Stimulated activated CD4-positive, alpha-beta T cell treated with anti-CD3 and anti-CD28 coated beads, Interleukin-2, amount 100 ng/mL, for 48 hours (primary cell): ENCODE results near the gene PPEF1.
"Not testable (repeated sequence)": the region's sequence is repeated elsewhere in the genome, so short reads cannot be mapped to it uniquely, and the experiment has no call there.

Experiments used
- DNase-seq, 2 donors: peaks; one replicate each; pipeline ENCODE4 v3.0.0-alpha.2; 2020

The PPEF1 gene

GRCh38 chrX:18799911-18800310 is 92.5 kb downstream of the PPEF1 start:
- no peak for DNase-seq

DNA sequence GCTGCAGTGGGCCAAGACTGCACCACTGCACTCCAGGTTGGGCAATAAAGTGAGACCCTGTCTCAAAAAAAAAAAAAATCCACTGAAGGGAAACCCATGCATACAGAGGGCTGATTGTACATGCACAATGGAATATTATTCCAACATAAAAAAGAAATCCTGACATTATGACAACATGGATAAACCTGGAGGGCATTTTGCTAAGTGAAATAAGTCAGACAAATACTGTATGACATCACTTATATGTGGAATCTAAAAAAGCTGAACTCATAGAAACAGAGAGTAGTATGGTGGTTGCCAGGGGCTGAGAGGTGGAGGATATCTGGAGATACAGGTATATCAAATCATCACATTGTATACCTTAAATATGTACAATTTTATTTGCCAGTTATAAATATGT is 102.2 kb downstream of the PPEF1 start:
- DNase-seq, result no peak

DNA sequence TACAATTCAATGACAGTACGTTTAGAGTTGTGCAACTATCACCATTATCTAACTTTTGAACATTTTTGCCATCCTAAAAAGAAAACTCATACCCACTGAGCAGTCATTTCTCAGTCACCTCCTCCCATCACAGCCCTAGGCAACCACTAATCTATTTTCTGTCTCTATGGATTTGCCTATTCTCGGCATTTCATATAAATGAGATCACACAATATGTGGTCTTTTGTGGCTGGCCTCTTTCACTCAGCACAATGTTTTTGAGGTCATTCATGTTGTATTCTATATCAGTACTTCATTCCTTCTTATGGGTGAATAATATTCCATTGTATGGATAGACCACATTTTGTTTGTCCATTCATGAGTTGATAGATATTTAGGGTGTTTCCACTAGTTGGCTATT is 103.0 kb downstream of the PPEF1 start:
- no peak for DNase-seq

DNA sequence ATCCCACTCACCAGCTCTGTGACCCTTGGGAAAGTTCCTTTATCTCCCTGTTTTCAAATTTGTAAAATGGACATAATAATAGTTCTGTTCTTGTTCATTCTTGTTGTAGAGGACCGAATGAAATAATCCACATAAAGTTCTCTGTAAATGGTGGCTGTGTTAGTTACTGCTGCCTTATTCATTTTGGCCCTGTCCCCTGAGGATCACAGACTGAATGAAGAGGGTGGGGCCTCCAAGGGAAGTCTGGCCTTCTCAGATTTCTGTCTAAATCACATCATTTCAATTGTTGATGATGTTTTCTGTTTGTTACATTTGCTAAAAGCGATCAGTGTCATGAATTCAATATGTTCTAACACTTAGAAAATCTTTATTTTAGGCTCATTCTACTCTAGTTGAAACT is 117.9 kb downstream of the PPEF1 start:
- no peak for DNase-seq

- DNase-seq, result no peak
Observed at GRCh38 chrX:18828832-18829404, 121.5 kb downstream of the PPEF1 start.

GRCh38 chrX:18833071-18833731 is 125.8 kb downstream of the PPEF1 start:
- no peak for DNase-seq

- DNase-seq, result not testable (repeated sequence)
Observed at GRCh38 chrX:18847901-18848300, 140.5 kb downstream of the PPEF1 start.

- no peak for DNase-seq
Observed at GRCh38 chrX:18855919-18856644, 148.6 kb downstream of the PPEF1 start.

DNA sequence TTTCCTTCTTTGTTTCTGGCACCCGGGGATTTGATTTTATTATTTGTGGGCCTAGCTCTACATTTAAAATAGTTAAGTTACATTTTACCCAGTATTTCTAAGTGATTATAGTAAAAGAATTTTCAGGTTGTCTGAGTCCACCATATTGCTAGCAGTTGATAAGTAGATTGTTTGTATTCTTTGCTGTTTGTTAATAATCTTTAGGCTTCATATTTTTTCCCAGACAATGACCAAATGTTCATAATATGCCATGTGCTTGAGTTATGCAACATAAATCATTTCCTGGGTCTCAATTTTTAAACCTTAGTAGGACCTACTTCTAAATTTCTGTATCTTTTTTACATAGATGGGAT is 149.2 kb downstream of the PPEF1 start:
- no peak for DNase-seq

DNA sequence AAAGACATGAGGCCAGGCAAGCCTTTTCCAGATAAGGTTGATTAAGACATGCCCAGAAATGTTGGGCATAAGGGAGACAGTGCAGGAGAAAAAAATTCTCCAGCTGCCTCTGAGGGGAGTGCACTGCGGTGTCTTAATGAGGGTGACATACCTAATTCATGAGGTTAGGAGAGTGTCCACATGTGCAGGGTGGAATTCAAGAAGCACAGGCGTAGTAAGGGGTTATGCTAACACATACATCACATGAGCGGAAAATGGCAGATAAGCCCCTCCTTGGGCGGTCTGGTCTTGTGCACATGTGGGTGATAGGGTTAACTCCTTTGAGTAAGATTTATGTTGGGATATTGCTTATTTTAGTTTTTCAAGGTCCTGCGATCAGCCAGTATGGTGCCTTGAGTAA is 154.1 kb downstream of the PPEF1 start:
- no peak for DNase-seq

GRCh38 chrX:18864390-18864920 is 157.0 kb downstream of the PPEF1 start:
- DNase-seq, result no peak

- DNase-seq, result no peak
Observed at GRCh38 chrX:18871161-18871890, 163.9 kb downstream of the PPEF1 start.

GRCh38 chrX:18871970-18872369 is 164.5 kb downstream of the PPEF1 start:
- no peak for DNase-seq

DNA sequence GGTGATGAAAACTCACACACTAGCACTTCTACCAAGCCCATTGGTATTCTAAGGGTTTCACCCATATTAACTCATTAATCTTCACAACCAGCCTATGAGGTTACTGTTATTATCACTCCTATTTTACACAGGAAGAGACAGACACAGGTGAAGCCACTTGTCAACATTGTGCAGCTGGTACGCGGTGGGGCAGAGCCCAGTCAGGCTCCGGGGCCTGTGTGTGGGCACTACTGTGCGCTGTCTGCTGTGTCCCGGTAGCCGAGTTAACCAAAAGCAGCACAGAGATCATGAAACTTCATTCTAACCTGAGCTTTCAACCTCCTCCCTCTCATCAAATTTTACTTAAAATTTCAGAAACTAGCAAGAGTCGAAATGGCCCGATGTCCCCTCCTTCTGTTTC is 165.2 kb downstream of the PPEF1 start:
- DNase-seq, result no peak

GRCh38 chrX:18873189-18873791 is 165.8 kb downstream of the PPEF1 start:
- no peak for DNase-seq

GRCh38 chrX:18873836-18874235 is 166.4 kb downstream of the PPEF1 start:
- DNase-seq, result no peak

- DNase-seq, result no peak
Observed at GRCh38 chrX:18874560-18875255, 167.3 kb downstream of the PPEF1 start.

- DNase-seq, result no peak
Observed at GRCh38 chrX:18875256-18875878, 167.9 kb downstream of the PPEF1 start.

- no peak for DNase-seq
Observed at GRCh38 chrX:18877469-18877868, 170.0 kb downstream of the PPEF1 start.
